ENCODE results near the gene CDH15.

CDH15 gene

DNA sequence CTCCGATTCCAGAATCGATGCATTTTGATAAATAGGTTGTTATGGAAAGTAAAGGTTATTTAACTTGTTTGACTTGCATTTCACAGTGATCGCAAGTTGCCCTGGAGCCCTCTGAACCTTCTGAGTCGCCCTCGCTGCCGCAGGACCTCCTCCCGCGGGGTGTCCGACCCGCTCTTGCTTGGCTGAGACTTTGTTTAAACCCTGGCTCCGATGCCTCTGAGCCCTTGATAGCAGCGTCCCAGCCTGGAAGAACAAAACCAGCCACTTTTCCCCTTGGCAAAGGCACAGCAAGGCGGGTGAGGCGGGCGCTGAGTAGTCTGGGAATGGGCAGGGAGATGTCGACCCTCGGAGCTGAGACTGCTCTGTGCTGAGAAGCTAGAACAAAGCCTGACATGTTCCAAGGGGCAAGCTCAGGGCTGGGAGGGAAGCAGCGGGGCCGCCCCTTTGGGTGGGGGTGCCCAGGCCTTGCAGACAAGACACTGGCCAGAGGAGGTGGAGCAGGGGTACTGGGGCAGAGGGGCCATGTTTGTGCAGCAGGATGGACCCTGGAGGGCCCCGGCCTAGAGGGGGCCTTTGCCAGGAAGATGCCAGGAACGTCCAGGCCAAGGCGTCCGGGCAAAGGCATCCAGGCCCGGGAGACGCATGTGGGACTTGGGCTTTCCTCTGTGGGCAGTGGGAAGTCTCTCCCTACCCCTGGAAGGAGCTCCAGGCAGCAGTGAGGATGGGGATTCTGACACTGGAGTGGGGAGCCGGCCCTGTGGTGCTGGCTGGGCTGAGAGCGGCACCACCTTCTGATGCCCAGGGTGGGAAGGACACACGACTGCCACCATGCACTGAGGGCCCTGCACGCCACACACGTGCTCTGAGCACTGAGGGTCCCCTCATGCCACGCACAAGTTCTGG, 30.3 kb upstream of the CDH15 start:
- no peak for FAIRE-seq

DNA sequence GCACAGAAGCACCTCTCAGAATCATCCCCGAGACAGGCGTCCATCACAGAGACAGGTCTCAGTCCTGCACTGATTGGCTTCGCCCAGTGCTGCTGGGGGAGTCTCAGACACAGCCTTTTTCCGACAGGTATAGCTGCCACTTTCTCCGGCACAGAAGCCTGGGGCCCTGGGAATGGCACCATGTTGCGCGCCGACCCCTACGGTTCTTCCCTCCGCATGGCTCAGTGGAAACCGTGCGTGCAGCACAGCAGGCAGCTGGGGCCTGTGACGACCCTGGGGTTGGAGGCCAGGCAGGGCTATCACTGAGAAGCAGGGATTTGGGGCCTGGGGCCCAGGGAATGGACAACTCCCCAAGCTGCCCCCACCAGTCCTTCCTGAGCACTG, 29.7 kb upstream of the CDH15 start:
- FAIRE-seq = no peak

DNA sequence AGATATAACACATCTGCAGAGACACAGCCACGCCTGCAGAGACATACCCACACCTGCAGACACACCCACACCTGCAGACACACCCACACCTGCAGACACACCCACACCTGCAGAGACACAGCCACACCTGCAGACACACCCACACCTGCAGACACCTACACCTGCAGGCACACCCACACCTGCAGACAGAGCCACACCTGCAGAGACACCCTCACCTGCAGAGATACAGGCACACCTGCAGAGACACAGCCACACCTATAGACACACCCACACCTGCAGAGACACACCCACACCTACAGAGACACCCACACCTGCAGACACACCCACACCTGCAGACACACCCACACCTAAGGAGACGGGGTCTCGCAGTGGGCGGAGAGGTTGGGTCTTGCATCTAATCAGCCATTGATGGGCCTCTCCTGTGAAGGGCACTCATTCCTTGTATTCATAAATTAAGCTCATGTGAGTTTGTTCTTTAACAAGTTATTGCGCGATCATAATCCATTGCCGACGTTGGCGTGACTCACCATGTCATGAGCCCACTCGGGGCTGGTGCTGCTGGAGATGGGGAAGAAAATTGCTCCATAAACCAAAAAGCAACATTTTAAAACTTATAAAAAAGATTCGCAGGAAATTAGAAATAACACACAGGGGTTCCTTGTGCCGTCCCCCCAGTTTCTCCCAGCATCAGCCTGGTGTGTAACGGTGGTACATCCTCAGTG, 28.9 kb upstream of the CDH15 start:
- FAIRE-seq = no peak

DNA sequence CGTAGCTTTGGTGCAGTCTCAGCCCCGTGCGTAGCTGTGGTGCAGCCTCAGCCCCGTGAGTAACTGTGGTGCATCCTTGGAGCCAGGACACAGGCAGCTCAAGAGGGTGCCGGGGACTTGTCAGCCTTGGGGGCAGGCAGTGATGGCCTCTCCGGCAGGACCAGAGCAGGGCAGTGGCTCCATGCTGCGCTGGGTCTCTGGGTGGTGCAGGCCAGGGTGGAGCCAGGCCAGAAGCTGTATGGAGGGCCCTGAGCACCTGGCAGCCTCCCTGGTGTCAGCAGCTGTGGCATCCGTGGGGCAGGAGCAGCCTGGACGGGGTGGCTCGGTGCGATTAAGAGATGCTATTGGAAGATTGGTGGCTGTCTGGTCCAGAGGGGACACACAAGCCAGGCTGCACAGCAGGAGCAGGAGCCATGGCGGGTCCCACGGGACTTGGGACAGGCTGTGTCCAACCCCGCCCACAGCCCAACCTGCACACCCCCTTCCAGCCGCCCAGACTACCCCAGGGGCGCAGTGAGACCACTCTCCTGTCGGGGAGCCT, 28.3 kb upstream of the CDH15 start:
- FAIRE-seq = no peak

DNA sequence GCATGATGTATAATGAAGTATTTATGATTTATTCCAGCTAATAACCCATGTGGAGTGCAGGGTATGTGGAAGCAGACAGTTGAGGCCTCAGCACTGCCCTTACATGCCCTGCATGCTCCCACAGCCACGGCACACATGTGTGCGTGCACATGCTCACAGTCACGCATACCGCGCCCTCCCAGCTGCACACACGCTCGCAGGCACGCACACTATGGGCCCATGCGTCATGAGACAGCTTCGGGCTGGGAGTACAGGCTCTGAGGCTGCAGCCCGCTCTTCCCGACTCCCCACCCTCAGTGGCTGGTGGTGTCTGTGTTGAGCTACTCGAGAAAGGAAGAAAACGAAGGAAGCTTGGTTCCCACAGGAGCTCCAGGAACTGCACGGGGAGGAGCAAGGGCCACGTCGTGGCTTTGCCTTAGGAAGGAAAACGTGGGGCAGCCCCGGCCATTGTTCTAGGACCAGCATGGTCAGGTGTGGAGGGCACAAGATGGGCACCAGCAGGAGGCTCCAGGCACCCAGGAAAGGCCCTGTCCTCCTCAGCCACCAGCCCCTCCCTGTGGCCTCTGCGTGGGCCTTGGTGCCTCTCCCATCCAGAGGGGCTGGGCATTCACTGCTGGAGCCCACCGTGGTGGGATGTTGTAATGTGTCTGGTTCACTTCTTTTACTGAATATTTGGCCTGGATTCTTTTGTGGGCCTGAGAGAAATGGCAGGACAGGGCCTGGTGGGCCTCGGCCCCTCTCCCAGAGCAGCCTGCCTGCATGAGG, 27.5 kb upstream of the CDH15 start:
- FAIRE-seq = no peak

DNA sequence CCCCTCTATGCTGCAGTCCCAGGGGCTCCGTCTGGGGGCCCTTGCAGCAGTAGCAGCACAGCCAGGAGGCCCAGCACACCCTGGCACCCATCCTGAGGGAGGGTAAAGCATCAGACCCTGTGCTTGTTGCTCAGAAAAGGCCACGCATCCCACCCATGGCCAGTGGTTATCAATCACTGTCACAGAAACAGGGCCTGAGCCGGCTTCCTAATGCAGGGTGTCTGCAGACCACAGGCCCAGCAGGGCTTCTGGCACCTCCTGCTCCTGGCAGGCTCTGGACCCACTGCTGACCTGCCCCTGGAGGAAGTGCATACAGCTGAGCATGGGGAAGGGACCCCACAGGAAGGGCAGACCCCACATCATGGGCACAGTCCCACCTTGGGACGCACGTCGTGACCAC, 26.9 kb upstream of the CDH15 start:
- FAIRE-seq = no peak

DNA sequence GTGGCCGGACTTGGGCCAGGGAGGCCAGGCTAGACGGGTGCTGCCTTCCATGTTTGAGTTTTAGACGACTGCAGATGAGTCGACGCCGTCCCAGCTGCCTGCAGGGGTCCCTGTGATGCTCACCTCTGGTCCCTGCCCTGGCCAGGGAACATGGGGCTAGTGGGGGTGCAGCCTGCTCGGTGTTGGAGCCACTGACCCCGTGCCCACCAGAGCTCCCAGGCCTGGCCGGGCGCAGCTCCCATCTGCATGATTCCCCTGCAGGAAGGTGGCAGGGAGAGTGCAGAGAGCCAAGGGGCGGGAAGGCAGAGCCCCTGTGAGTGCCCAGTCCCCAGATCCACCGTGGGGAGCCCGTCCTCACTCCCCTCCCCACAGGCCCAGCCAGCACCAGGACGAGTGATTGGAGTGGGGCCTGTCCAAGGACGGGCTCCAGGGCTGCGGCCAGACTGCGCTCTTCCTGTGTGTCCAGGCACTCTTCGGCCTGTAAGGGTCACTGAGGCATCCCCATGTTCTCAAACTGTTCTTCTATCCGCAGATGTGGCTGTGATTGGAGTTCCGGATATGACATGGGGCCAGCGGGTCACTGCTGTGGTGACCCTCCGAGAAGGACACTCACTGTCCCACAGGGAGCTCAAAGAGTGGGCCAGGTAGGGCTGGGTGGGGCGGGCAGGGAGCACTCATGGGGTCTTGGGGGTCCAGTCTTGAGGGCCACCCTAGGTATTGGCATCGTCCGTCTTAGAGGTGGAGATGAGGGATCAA, 26.0 kb upstream of the CDH15 start:
- FAIRE-seq = no peak

DNA sequence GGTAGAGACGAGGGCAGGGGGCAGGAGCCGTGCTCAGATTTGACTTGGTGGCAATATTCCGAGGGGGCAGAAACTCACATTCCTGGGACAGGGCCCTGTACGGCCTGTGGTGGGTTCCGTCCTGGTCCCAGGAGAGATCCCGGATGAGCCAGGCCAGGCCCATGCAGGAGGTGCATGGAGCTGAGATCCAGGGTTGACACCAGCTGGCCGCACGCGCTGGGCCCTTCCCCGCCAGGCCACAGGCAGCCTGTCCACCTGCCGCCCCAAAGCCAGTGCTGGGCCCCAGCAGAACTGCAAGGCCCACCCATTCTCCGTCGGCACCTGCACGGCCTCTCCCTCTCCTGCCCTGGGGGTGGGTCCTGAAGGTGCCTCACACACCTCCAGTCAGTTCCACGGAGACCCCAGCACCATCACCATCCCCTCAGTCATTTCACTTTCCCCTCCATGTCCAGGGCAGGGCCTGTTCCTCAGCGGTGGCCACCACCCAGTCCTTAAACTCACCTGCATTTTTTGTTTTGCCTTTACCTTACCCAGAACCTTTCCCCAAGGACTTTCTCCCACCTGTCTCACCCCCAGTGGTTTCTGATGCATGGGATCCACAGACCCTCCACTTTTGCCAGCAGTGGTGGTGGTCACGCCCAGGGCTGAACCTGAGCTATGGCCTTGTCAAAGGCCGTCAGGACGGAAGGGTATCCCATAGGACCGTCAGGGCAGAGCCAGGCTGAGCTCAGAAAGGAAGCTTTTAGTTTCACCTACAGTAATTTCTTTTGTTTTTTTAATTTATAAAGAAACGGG, 25.1 kb upstream of the CDH15 start:
- FAIRE-seq = no peak

DNA sequence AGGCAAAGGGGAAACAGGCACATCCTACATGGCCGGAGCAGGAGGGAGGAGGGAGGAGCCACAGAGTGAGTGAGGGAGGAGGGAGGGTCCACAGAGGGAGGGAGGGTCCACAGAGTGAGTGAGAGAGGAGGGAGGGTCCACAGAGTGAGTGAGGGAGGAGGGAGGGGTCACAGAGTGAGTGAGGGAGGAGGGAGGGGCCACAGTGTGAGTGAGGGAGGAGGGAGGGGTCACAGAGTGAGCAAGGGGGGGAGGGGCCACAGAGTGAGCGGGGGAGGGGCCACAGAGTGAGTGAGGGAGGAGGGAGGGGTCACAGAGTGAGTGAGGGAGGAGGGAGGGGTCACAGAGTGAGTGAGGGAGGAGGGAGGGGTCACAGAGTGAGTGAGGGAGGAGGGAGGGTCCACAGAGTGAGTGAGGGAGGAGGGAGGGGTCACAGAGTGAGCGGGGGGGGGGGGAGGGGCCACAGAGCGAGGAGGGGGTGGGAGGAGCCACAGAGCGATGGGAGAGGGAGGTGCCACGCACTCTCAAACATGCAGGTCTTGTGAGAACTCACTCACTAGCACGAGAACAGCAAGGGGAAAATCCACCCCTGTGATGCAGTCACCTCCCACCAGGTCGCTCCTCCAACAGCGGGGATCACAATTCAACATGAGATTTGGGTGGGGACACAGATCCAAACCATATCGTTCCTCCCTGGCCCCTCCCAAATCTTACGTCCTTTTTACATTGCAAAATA, 24.3 kb upstream of the CDH15 start:
- FAIRE-seq = no peak

DNA sequence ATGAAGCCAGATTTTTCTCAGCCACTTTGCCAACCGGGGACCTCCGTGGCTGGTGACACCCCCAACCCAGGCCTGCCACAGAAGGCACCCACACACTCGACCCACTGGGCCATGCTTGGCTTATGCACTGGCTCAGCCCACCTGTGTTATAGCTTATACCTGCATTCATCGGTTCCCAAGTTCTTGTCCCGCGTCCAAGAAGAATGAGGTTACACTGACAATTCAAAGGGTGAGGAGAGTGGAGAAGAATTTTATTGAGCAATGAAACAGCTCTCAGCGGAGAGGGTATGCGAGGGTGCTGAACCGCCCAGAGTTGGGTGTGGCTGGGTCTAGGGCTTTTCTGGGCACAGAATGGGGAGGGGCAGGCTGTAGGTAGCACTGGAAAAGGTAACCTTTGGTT, 22.2 kb upstream of the CDH15 start:
- no peak for FAIRE-seq

DNA sequence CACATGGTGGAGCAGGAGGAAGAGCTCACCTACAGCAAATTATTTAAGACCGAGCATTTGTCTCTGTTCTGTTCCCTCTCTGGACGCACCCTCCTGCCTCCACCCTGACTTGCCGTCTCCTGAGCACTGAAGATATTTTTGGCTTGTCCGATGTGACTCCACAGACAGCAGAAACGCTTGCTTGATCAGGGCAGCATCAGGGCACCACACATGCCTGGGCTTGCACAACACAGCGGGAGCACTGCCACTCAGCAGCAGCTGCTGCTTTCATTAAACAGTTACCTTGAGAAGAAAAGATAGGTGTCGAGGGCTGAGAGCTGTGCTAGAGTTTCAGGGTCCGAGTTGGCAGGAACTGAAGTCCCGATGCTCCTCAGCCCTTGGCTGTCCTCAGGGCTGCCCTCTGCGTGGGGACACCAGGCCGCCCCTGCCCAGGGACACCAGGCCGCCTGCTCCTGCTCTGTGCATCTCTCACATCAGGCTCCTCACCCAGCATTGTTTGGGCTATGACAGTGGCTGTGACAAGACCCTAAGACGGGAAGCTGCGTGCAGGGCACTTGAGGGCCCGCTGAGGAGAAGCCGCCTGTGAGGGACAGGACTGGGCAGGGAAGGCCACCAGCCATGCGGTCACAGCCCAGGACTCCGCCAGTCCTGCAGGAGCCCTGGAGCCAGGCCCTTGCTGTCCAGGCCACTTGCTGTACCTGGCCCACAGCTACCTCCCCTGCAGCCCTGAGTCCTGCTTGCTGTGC, 21.3 kb upstream of the CDH15 start:
- FAIRE-seq = no peak

DNA sequence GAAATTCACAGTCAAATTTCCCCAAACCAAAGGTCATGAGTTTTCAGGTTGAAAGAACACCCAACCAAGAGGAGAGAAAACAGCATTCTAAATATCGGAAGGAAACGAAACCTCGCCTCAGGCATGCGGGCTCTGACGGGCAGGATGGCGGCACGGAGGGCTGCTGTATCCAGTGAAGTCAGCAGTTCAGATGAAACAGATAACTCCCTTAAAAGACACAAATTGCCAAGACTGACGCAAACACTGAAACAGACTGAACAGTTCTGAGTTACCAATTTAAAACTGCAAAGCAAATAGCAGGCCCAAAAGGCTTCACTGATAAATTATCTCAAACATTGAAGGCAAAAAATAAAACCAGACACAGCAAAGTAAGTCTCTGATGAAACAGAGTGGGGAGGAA, 20.6 kb upstream of the CDH15 start:
- no peak for FAIRE-seq

DNA sequence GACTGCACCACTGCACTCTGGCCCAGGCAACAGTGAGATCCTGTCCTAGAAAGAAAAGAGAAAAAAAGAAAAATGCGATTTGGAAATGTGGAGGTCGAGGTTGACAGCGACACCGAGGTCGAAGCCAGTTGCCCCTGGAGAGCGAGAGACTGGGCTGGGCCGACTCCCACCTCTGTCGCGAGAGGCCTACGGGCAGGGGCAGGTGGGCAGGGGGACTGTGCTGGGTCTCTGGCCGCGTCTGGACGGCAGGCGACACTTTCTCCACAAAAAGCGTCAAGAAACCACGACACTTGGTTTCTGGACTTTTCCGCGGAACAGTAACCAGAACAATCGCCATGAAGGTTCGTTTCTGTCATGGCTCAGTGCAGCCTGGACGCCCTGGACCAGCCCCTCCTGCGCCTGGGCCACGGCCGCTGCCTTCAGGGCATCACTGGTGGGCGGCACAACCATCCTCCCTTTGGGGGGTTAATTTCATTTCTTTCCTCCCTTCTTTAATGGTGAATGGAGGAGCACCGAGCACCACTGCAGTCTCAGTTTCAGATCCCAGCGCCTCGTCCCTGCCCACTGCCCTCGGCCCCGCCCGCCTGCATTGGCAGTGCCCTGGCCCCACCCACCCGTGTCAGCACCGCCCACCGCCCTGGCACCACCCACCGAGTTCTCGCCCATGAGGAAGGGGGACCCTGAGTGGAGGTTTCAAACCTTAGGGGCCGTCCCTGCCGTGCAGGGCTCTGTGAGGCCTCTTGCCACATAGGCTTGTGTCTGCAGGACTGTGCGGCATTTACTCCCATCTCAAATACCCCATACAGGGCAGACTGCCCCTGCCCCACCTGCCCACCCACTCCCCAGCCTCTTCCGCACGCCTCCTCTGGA, 18.5 kb upstream of the CDH15 start:
- no peak for FAIRE-seq

DNA sequence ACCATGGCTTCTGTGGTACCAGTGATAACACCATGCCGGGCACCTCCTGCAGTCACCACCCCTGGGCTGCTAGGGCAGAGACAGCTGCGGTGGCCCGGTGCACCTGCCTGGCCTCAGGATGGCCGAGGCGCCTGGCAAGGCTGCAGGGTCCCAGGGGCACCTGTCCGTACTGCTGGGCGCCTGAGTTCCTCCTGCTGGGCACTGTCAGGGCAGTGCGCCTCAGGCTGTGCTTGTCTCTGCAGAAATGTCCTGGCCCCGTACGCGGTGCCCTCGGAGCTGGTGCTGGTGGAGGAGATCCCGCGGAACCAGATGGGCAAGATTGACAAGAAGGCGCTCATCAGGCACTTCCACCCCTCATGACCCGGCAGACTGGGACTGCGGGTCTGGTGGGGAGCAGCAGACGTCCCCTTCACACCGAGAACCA, 17.7 kb upstream of the CDH15 start:
- no peak for FAIRE-seq

DNA sequence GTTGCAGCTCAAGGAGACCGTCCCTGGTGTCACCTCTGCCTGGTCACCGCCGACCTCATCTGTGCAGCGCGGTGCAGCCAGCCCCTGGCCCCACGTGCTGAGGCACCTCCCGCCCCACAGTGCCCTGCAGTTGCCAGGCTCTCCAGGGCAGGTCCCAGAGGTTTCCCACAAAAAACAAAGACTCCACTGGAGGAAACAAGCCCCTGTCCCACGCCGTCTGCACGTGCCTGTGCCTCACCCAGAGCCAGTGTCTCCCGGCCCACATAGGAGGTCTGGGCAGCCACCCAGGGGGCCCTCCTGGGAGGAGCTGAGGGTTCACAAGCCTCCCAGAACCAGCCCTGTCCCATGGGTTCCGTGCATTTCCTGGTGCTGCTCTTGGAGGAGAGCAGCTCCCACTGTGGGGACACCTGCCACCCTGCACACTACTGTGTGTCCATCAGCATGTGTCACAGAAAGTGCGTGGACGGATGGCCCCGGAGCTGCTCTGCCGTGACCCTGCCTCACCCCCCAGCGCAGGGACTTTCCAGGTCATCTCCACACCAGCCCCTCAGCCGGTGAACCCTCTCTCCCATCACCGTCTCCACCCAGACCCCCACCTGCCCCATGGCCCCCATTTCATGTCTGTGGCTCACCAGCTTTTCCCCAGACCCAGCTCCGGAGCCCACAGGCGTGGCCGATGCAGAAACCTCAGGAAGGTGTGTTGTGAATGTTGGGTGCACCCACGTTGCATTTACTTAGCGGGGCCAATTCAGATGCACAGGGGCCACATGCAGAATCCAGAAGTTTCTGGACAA, 17.0 kb upstream of the CDH15 start:
- FAIRE-seq = no peak

DNA sequence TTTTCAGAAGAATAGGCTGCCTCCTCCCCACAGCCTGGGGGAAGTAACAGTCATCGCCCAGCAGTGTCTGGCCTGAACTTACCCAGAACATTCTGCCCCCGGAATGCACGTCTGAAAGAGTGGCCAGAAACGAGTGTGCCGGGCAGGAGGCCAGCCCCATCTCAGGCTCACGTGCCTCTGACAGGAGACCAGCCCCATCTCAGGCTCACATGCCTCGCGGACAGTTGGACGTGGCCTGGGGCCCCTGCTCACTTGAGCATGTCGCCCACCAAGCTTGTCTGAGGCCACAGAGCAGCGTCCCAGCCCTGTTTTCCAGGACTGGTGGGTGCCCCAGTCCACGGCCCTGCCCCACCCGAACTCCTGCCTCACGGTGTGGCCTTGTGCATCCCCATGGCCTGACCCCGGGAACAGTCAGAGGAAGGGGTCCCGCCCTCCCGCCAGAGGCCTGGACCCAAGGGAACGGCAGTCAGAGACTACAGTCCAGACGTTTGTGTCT, 16.3 kb upstream of the CDH15 start:
- FAIRE-seq = no peak

DNA sequence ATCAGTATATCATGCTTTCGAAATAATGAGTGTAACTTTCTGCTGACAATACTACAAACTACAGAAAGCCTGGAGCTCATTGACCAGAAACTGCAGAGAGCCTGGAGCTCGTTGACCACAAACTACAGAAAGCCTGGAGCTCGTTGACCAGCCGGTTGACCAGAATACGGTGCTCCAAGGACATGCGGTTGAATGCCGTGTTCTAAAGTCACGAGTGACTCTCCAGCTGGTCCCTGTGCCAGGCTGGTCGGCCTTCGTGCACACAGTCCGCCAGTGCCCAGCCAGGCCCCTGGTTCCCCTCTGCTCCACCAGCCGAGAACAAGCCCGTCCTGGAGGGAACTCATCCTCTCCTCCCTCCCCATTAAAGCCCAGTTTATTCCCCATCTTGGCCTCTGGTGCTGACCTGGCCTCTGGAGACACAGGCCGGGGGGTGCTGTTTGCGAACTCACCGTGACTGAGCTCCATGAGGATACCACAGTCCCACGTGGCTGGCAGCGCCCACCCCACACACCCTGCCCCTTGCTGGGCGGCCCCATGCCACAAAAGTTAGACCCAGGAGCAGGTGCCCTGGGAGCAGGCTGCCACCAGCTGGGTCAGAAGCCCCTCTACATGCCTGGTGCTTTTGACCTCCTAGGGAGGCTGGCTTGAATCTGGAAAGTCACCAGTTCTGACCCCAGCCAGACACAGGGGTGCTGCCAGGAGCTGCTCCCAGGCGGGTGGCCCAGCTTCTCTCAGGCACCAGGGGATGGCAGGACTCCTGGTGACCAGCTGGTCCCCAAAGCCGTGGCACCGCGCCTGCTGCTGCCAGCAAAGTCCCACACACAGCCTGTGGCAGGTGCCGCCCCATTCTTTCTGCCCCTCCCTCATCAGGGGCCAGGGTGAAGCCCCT, 15.5 kb upstream of the CDH15 start:
- FAIRE-seq = no peak

Data from endometrium (tissue), 2 donors.